ENCODE results near the gene SORD.
"Not testable (repeated sequence)": the region's sequence is repeated elsewhere in the genome, so short reads cannot be mapped to it uniquely, and the experiment has no call there.

Gene SORD

DNA sequence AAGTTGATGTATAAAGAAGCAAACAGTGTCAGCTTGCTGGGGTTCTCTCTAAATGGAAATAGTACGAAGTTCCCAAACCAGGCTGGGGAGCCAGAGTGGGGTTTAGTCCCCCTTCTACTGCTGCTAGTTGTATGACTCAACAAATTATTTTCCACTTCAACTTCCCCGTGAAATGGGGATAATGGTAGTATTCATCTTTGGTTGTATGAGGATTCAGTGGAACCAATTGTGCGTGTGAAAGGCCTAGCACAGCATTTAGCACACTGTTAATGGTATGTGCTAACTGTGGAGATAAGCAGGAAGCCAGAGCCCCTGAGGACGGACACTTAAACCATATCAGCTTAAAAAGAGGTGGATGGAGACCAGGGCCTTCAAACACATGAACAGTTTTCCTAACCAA is 4.2 kb downstream of the SORD start:
- H3K27ac ChIP-seq, result no peak overlapping the region; the same call in 1 of the 2 replicates
- no peak for TF ChIP-seq ZFX (IDR thresholded peaks at IDR 0.05)
- TF ChIP-seq, protein P1, sequence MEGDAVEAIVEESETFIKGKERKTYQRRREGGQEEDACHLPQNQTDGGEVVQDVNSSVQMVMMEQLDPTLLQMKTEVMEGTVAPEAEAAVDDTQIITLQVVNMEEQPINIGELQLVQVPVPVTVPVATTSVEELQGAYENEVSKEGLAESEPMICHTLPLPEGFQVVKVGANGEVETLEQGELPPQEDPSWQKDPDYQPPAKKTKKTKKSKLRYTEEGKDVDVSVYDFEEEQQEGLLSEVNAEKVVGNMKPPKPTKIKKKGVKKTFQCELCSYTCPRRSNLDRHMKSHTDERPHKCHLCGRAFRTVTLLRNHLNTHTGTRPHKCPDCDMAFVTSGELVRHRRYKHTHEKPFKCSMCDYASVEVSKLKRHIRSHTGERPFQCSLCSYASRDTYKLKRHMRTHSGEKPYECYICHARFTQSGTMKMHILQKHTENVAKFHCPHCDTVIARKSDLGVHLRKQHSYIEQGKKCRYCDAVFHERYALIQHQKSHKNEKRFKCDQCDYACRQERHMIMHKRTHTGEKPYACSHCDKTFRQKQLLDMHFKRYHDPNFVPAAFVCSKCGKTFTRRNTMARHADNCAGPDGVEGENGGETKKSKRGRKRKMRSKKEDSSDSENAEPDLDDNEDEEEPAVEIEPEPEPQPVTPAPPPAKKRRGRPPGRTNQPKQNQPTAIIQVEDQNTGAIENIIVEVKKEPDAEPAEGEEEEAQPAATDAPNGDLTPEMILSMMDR (conservative IDR thresholded peaks at IDR 0.05), result no peak

DNA sequence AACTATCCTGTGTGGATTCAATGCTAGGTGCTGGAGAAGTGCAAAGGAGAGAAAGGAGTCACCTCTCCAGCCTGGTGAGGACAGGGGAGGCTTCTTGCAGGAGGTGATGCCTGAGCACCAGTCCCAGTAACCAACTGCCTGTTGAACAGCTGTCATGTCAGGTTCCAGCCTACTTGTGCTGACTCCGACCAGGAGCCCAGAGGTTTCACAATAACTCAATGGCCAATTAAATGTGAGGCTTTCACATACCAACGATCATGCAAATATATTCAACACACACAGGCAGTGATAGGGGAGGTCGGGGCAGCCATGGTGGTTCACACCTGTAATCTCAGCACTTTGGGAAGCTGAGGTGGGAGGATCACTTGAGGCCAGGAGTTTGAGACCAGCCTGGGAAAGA is 7.7 kb downstream of the SORD start:
- peak overlapping the region; percentile 59 for H3K27ac ChIP-seq
- no peak for TF ChIP-seq ZFX (IDR thresholded peaks at IDR 0.05)
- TF ChIP-seq, protein P1 (conservative IDR thresholded peaks at IDR 0.05), result no peak

DNA sequence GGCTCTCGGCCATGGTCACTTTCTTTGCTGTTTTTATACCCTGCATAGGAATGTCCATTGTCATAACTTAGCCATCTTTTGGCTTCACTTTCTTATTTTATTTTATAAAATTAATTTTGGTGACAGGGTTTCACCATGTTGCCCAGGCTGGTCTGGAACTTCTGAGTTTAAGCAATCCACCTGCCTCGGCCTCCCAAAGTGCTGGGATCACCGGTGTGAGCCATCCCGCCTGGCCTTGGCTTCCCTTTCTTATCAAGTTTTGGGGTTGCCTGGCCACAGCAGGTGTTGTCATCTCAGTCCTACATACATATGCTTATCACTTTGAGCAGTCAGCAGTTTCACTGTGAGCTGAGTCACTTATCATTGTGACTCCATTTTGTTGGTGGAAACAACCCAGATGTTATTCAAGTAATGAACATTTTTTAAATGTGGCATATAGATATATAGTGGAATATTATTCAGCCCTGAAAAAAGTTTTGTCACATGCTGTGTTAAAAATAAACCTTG is 8.6 kb downstream of the SORD start:
- peak overlapping the region; percentile 59 for H3K27ac ChIP-seq

DNA sequence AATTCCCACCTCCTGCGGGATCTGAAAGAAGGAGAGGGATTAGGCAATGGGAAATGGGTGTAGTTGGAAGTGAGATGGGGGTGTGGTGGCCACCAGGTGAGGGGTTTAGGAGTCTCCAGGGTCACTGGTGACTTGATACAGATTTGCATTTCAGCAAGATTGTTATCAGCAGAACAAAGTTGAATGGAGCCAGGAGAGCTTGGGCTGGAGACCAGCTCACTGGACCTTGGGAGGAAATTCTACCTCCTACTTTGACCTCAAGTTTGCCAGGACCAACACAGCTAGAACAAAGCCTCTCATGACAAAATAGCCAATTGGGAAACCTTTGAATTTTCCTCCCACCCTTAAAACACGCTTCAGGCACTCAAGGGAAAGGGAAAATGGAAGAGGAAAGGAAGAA is 9.5 kb downstream of the SORD start:
- H3K27ac ChIP-seq, result peak overlapping the region; percentile 25

DNA sequence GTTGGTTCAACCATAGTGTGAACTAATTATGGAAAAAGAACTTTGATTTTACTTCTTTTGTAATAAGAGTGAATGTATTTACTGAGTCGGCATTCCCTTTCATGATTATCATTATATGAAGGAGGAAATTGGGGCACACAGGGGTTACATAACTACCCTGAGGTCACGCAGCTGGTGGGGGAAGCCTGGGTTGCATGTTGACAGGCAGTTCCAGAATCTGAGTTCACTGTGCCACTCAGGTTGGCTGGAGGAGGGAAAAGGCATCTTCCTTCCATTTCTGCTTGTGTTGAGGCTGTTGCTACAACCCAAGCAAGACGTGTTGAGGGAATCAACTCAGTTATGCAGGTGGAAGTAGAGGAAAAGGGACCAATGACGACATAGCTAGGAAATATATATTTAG is 11.1 kb downstream of the SORD start:
- peak overlapping the region; percentile 85 for H3K27ac ChIP-seq

DNA sequence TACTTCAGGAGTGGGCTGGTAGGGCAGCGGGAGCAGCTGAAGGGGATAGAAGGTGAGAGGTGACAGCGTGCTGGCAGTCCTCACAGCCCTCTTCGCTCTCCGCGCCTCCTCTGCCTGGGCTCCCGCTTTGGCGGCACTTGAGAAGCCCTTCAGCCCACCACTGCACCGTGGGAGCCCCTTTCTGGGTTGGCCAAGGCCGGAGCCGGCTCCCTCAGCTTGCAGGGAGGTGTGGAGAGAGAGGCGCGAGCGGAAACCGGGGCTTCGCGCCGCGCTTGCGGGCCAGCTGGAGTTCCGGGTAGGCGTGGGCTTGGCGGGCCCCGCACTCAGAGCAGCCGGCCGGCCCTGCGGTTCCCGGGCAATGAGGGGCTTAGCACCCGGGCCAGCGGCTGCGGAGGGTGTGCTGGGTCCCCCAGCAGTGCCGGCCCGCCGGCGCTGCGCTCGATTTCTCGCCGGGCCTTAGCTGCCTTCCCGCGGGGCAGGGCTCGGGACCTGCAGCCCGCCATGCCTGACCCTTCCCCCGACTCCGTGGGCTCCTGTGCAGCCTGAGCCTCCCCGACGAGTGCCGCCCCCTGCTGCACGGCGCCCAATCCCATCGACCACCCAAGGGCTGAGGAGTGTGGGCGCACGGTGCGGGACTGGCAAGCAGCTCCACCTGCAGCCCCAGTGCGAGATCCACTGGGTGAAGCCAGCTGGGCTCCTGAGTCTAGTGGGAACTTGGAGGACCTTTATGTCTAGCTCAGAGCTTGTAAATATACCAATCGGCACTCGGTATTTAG is 11.8 kb downstream of the SORD start:
- peak overlapping the region; percentile 85 for H3K27ac ChIP-seq

DNA sequence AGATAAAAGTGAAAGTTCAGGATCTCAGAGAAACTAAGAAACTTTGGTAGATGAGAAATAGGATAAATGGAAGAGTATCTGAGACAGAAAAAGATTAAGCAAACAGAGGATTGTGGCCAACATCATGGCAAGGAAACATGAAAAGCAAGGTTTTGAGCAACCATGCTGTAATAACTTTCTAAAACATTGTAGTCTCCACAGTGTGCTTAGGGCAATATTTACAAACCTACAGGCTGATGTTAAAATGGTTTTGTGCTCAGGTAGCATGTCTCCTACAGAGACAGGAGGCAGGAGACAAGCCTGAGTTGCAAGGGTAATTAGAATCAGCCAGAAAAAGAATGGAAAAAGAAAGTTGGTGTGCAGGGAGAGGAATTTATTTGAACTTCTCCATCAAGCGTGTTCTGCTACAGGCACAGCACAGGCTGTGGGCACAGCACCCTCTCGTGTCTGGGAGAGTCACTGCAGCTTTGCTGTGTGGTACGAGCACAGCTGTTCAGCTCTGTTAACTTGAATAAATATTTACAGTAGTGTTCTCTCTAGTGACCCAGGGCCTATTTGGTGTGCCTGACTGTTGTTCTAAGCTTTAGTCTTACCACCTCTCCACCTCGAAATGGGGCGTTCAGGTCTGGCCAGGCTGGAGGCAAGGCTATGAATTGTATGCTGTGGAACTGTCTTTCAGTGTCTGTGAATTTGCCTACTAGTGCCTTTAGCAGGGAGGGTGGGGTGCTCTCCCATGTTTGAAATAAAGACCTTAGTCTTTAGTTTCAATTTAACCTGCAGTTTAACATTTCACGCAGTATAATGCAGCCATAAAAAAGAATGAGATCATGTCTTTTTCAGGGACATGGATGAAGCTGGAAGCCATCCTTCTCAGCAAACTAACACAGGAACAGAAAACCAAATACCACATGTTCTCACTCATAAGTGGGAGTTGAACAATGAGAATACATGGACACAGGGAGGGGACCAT is 14.1 kb downstream of the SORD start:
- TF ChIP-seq, protein P1 (conservative IDR thresholded peaks at IDR 0.05), result peak; percentile 95
- peak overlapping the region; percentile 85 for H3K27ac ChIP-seq

DNA sequence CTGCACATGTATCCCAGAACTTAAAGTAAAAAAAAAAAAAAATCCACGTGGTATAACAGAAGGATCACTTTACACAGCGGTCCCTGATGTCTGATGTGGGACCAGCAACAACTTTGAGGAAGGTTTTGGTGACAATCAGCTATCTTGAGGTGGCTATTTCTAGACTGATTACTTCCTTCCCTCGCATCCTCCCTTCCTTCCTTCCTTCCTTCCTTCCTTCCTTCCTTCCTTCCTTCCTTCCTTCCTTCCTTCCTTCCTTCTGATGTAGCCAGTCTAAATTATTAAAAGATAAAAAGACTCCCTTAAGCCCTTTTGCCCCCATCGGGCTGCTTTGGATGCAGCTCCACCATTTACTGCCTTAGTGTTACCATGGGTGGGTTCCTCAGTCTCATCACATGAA is 14.9 kb downstream of the SORD start:
- peak overlapping the region; percentile 85; the same call in 1 of the 2 replicates for H3K27ac ChIP-seq
- TF ChIP-seq ZFX (IDR thresholded peaks at IDR 0.05), result no peak
- TF ChIP-seq, protein P1 (conservative IDR thresholded peaks at IDR 0.05), result no peak

DNA sequence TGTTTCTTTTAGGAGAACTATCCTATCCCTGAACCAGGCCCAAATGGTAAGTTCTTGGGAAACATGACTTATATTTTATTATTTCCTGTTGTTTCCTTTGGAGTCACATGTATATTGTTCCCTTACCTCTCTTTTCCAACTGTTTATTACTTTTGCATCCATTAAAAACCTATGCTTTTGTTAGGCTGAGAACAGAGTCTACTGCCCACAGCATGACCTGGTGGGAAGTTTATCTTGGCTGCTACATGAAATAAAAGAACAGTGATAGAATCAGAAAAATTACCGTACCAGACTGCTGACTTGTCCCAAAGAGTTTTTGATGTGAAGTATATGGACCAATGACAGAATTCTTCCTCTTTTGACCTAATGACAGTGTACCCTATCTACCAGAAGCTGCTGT is 17.4 kb downstream of the SORD start:
- not testable (repeated sequence) for H3K27ac ChIP-seq

DNA sequence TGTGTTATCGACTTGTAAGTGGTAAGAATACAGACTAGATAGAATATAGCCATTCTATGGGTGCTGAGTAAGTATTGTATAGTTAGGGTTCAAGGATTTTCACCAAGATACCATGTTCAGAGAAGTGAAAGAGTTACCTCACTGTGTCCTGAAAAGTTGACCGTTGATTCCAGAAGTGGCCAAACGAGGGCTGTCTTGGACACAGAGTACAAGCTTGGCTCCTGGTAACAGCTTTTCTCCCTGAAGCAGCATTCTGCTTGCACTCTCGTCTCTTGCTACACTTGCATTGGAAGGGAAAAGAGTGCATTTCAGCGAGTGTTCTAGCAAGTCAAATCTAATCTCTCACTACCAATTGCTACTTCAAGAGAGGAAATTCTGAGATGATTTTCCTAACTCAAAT is 18.5 kb downstream of the SORD start:
- H3K27ac ChIP-seq, result not testable (repeated sequence)

DNA sequence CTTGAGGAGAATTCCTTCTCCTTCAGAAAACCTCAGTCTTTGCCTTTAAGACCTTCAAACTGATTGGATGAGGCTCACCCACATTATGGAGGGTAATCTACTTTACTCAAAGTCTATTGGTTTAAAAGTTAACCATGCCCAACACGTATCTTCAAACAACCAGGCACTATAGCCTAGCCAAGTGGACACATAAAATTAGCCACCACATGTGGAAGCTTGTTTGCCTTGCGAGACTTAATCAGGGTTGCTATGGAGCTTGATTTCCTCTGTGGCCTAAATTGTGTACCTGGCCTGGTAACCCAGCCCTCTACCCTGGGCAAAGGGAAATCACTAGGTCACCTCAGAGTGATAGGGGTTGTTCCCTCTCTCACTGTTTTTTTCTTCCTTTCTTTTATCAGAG is 19.9 kb downstream of the SORD start:
- H3K27ac ChIP-seq, result not testable (repeated sequence)

DNA sequence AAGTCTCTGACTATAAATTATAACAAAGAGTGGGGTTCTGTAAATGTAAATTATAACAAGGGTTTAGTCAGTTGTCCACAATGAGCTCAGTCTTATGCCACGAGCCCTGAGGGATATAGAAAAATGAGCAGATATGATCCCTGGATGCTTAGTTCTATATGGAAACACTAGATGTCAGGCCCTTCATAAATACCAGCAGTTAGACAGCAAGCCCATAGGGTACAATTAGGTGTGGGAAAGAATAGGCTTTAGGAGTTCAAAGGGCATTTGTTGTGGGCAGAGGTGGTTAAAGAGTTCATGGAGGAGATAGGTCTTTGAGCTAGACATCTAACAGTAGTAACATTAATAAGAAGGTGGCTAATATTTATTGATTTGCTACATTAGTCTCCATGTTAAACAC is 21.3 kb downstream of the SORD start:
- H3K27ac ChIP-seq, result not testable (repeated sequence)

DNA sequence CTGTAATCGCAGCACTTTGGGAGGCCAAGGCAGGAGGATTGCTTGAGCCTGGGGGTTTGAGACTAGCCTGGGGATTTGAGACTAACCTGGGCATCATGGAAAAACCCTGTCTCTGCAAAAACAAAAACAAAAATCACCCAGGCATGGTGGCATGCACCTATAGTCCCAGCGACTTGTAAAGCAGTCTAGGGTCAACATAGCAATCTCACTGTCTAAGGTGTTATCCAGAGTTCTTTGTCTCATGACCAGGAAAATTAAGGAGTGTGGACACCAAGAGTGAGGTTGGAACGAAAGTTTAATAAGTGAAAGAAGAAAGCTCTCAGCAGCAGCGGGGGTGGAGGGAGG is 25.4 kb downstream of the SORD start:
- not testable (repeated sequence) for H3K27ac ChIP-seq
